ENCODE data around the gene GNB5.

GNB5 gene

DNA sequence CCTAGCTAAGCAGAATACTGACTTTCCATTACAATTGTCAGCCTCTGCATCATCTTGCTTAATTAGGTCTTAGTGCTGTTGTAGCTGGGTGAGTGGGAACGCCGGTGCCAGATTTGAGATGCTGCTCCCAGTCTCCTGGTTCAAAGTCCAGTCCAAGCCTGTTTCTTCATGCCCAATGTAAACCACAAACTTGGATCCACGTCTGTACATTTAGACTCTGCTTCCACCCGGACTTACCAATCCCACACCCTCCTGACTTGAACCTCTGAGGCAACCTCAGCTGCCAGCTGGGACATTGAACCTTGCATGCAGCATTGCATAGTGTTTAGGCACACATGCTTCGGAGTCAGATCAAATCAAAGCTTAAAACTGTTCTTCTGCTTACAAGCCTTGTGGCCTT, 121.6 kb downstream of the GNB5 start:
- no peak for DNase-seq (ENCODE audit: low read depth in 2 of 2, low spot score in 1 of 2)

DNA sequence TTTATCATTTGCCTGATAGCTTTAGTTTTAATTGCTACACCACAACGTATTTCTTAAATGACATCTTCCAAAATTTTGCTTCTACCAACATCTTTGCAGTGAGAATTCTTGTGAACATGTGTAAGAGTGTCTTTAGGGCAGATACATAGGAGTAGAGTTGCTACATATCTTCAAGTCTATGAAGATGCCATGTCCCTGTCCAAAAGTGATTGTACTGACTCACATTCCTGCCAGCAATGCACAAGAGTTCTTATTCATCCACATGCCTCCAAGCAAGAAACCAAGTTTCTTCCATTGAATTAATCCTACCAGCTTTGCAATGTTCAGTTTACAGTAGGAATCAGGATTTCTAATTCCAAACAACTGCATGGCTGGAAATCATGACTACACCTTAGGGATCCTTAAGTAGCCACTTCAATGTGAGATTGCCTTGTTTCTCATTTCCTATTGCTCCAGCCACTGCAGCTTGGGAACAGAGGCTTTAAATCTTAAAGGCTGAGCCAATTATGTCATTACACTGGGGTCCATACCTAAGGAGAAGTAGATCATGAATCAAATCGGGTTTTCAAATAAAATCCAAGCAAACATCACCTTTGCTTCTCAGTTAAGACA, 123.1 kb downstream of the GNB5 start:
- DNase-seq (ENCODE audit: low read depth in 2 of 2, low spot score in 1 of 2), result no peak

DNA sequence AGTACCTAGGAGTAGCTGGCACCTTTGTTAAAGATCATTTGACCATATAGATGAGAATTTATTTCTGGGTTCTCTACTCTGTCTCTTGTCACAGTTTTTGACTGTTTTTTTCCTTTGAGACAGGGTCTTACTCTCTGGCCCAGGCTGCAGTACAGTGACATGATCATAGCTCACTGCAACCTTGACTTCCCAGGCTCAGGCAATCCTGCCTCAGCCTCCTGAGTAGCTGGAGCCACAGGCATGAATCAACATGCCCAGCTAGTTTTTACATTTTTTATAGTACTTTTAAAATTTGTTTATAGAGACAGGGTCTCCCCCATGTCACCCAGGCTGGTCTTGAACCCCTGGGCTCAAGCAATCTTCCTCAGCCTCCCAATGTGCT, 123.7 kb downstream of the GNB5 start:
- no peak for DNase-seq (ENCODE audit: low read depth in 2 of 2, low spot score in 1 of 2)

DNA sequence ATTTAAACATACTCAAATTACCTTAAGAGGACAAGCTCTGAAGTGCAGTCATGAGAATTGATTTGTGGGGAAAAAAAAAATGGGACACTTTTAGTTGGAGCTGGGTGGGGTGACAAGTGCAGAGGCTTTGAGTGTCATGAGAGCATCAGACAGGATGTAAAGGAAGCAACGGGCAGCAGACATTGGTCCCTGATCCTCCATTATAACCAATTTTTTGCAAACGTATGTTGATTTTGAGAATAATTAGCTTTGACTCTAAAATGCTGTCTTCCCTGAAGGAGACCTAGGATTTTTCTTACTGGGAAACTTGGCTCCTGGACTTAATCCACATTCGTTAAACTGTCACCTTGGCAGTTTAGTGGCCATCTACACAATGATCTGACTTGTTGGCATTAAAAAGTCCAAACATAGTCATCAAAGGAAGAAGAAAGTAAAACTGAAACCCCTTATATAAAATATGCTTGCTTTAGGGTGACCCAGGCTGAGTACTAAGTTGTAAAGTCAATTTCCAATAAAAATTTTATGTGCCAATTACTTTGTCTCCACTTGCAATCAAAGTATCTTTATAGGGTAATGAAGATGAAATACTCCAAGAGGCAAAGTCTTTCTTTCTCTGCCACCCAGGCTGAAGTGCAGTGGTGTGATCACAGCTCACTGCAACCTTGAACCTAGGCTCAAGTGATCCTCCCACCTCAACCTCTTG, 124.2 kb downstream of the GNB5 start:
- no peak for DNase-seq (ENCODE audit: low read depth in 2 of 2, low spot score in 1 of 2)

All from stimulated activated CD8-positive, alpha-beta memory T cell treated with anti-CD3 and anti-CD28 coated beads, Interleukin-4, amount 100 ng/mL, for 1 hour (primary cell).